Right ventricle myocardium inferior (tissue), 1 donor: ENCODE results near the gene OR10V1. TPM values are rescaled to one million over a fixed set of nuclear protein-coding genes. Genes with fewer than 3 reads are reported as not detected.

Experiments
- ATAC-seq: fragments of 200-7000 bp; cut with Tn5 transposase; one replicate; pipeline ENCODE4 v1.9.1; 2020; ENCODE audit warnings: mild to moderate bottlenecking, moderate library complexity
- DNase-seq: peaks from one replicate; pipeline ENCODE4 v3.0.0; 2021; ENCODE audit errors: missing footprints
- intact Hi-C: fragments of 100-400 bp; cut with DNase I; formaldehyde crosslinking; loops from one replicate; pipeline ENCODE4 v1.11.0; 2022
- total RNA-seq: library from RNA; stranded (reverse); fragmentation: NEBNext Ultra II Directional; extraction: Animal tissue kit (Norgen Biotek cat#: 25700); gene quantifications from one replicate; pipeline ENCODE4 v1.2.1, GENCODE V29; 2021
- donor health status: DM: no; HTN: yes; CAD: no; lungs with severe emphysema.

The OR10V1 gene
- total RNA-seq, 1 donor from 2014 or later: not detected

GRCh38 chr11:59676205-59676604, 37.4 kb downstream of the OR10V1 start:
- intact Hi-C loops: no loop called here
- ATAC-seq: no peak
- DNase-seq: no peak

- intact Hi-C loops: no loop called here
- DNase-seq: no peak
- ATAC-seq: no peak
These were observed 39.4 kb downstream of the OR10V1 start for GRCh38 chr11:59674291-59674690.

- DNase-seq: no peak
- intact Hi-C loops: no loop called here
- ATAC-seq: no peak
These were observed 40.4 kb downstream of the OR10V1 start for GRCh38 chr11:59673291-59673690.

GRCh38 chr11:59671471-59671870, 42.2 kb downstream of the OR10V1 start:
- intact Hi-C loops: no loop called here
- DNase-seq (no peak), ATAC-seq (no peak)

GRCh38 chr11:59669611-59670009, 44.0 kb downstream of the OR10V1 start:
- ATAC-seq (peak; percentile 43), DNase-seq (peak; percentile 79)
- intact Hi-C loops: loop anchor here (1.0 to 5.0 kb wide), 4 partner anchors 53 to 135 kb away; partner anchors contain the start of gene STX3

GRCh38 chr11:59668950-59669610, 44.6 kb downstream of the OR10V1 start, which contains the start of gene PATL1:
TSS of gene PATL1 (minus strand) at chr11:59669037. CDS start at chr11:59668895, 142 bp downstream.
- DNase-seq (peak; percentile 100), ATAC-seq (peak; percentile 98)
- intact Hi-C loops: loop anchor here (1.0 to 5.0 kb wide), 4 partner anchors 53 to 136 kb away; partner anchors contain the start of gene STX3

GRCh38 chr11:59668188-59668949, 45.3 kb downstream of the OR10V1 start:
- peak; percentile 30 for ATAC-seq
- intact Hi-C loops: loop anchor here (2.0 to 5.0 kb wide), 3 partner anchors 89 to 136 kb away; partner anchors contain the start of gene STX3
- peak; percentile 83 for DNase-seq

- intact Hi-C loops: loop anchor here (2.0 to 5.0 kb wide), 3 partner anchors 90 to 137 kb away; partner anchors contain the start of gene STX3
- no peak for DNase-seq
- ATAC-seq: no peak
These were observed 45.8 kb downstream of the OR10V1 start for GRCh38 chr11:59667812-59668187.

GRCh38 chr11:59666969-59667368, 46.7 kb downstream of the OR10V1 start:
- intact Hi-C loops: loop anchor here (5.0 kb wide), 2 partner anchors 90 to 115 kb away; partner anchors contain the start of gene STX3
- ATAC-seq: no peak
- DNase-seq: no peak

Other genes starting within 250 kb of the OR10V1 start
- gene OR4D10, start 240.5 kb downstream of the OR10V1 start, total RNA-seq: not detected
- gene OR4D11, start 210.3 kb downstream of the OR10V1 start, total RNA-seq: not detected
- gene OR4D9, start 202.3 kb downstream of the OR10V1 start, total RNA-seq: not detected
- gene OSBP, start 98.1 kb downstream of the OR10V1 start, total RNA-seq: 38.5 TPM
- 22.3 TPM for gene PATL1, start 44.8 kb downstream of the OR10V1 start, total RNA-seq
- gene STX3, start 41.5 kb upstream of the OR10V1 start, total RNA-seq: 8.4 TPM
- gene MRPL16, start 96.9 kb upstream of the OR10V1 start, total RNA-seq: 92.9 TPM
- gene CBLIF, start 131.7 kb upstream of the OR10V1 start, total RNA-seq: not detected
- gene TCN1, start 152.6 kb upstream of the OR10V1 start, total RNA-seq: not detected
- not detected for gene OOSP3, start 164.9 kb upstream of the OR10V1 start, total RNA-seq
- not detected for gene OOSP1, start 224.6 kb upstream of the OR10V1 start, total RNA-seq